Trophoblast cell (in vitro differentiated cells and primary cell): ENCODE results near the gene ARPC2.
A peak's percentile ranks its signal among the peaks of the same experiment; 100 is the strongest.

Source experiments
- DNase-seq, 2 donors: peaks; one replicate each; pipeline ENCODE4 v3.0.0-alpha.2; 2016
- H2AFZ ChIP-seq: 2 replicates; pipeline ENCODE4 v1.6.1; 2013; ENCODE audit warnings: low read length, moderate library complexity, mild to moderate bottlenecking; ENCODE audit not compliant: insufficient read depth, poor library complexity
- H2AK5ac ChIP-seq: 2 replicates; pipeline ENCODE4 v1.6.1; 2013; ENCODE audit warnings: mild to moderate bottlenecking, low read length
- H2BK120ac ChIP-seq: 2 replicates; pipeline ENCODE4 v1.6.1; 2013; ENCODE audit warnings: low read length, mild to moderate bottlenecking, moderate library complexity; ENCODE audit not compliant: insufficient read depth, poor library complexity
- H2BK12ac ChIP-seq: 2 replicates; pipeline ENCODE4 v1.6.1; 2013; ENCODE audit warnings: mild to moderate bottlenecking, low read length, moderate library complexity
- H2BK5ac ChIP-seq: 2 replicates; pipeline ENCODE4 v1.6.1; 2013; ENCODE audit warnings: low read length, low read depth, moderate library complexity, mild to moderate bottlenecking; ENCODE audit not compliant: poor library complexity
- H3K14ac ChIP-seq: 2 replicates; pipeline ENCODE4 v1.6.1; 2013; ENCODE audit warnings: mild to moderate bottlenecking, low read length
- H3K18ac ChIP-seq: 2 replicates; pipeline ENCODE4 v1.6.1; 2013; ENCODE audit warnings: mild to moderate bottlenecking, low read length
- H3K23ac ChIP-seq: 2 replicates; pipeline ENCODE4 v1.6.1; 2013; ENCODE audit warnings: low read length
- H3K27ac ChIP-seq: 2 replicates; pipeline ENCODE4 v1.5.1; 2013; ENCODE audit warnings: low read depth, mild to moderate bottlenecking, inconsistent platforms, low read length, moderate library complexity
- H3K27me3 ChIP-seq: 2 replicates; pipeline ENCODE4 v1.6.1; 2013; ENCODE audit warnings: inconsistent platforms, mild to moderate bottlenecking, low read length, moderate library complexity; ENCODE audit not compliant: insufficient read depth
- H3K36me3 ChIP-seq, 2 experiments: 1 replicate in 1 of 2; 2 replicates in 1 of 2; pipeline ENCODE4 v1.6.1; 2013; ENCODE audit warnings: low read length in 2 of 2, mild to moderate bottlenecking in 2 of 2, moderate library complexity in 1 of 2; ENCODE audit not compliant: insufficient read depth in 2 of 2, control insufficient read depth in 1 of 2
- H3K4ac ChIP-seq: 2 replicates; pipeline ENCODE4 v1.6.1; 2013; ENCODE audit warnings: low read depth, mild to moderate bottlenecking, low read length, moderate library complexity
- H3K4me1 ChIP-seq, 2 experiments: 1 replicate in 1 of 2; 2 replicates in 1 of 2; pipeline ENCODE4 v1.6.1; 2013; ENCODE audit warnings: low read length in 2 of 2, mild to moderate bottlenecking in 2 of 2, moderate library complexity in 1 of 2; ENCODE audit not compliant: insufficient read depth in 2 of 2, control insufficient read depth in 1 of 2
- H3K4me2 ChIP-seq: 2 replicates; pipeline ENCODE4 v1.6.1; 2013; ENCODE audit warnings: inconsistent platforms, mild to moderate bottlenecking, low read length, moderate library complexity
- H3K4me3 ChIP-seq: 2 replicates; pipeline ENCODE4 v1.5.1; 2013; ENCODE audit warnings: mild to moderate bottlenecking, low read depth, low read length, inconsistent platforms
- H3K79me1 ChIP-seq: one replicate; pipeline ENCODE4 v1.6.1; 2013; ENCODE audit warnings: low read length
- H3K79me2 ChIP-seq: 2 replicates; pipeline ENCODE4 v1.6.1; 2013; ENCODE audit warnings: low read length, mild to moderate bottlenecking; ENCODE audit not compliant: control insufficient read depth, insufficient read depth, poor library complexity
- H3K9ac ChIP-seq: 2 replicates; pipeline ENCODE4 v1.6.1; 2013; ENCODE audit warnings: mild to moderate bottlenecking, low read length
- H3K9me3 ChIP-seq: 2 replicates; pipeline ENCODE4 v1.6.1; 2013; ENCODE audit warnings: low read depth, mild to moderate bottlenecking, control low read depth, inconsistent platforms, low read length; ENCODE audit not compliant: insufficient read depth
- H4K12ac ChIP-seq: 2 replicates; pipeline ENCODE4 v1.6.1; 2013; ENCODE audit warnings: low read depth, mild to moderate bottlenecking, low read length, moderate library complexity
- H4K8ac ChIP-seq: 2 replicates; pipeline ENCODE4 v1.6.1; 2013; ENCODE audit warnings: low read depth, mild to moderate bottlenecking, low read length, moderate library complexity
- H4K91ac ChIP-seq: one replicate; pipeline ENCODE4 v1.6.1; 2013; ENCODE audit warnings: low read depth, mild to moderate bottlenecking, low read length, moderate library complexity
- WGBS: extraction: QIAGEN DNeasy Blood & Tissue Kit; methylation state at CpG from one replicate; pipeline ENCODE4 v1.1.7; 2013; ENCODE audit warnings: missing lambda C conversion rate; ENCODE audit not compliant: insufficient read length, insufficient coverage; ENCODE audit errors: extremely low coverage; 5-methylcytosine and 5-hydroxymethylcytosine counted together

The ARPC2 gene

GRCh38 chr2:218184331-218184730, 32.7 kb upstream of the ARPC2 start:
- Histone ChIP-seq H3K27me3 (no peaks in the 10 kb centered on the region), H3K79me2 (no peaks in the 10 kb centered on the region), H2AK5ac (no peak overlapping the region), H3K14ac (no peak overlapping the region), H3K9ac (no peak overlapping the region), H2BK5ac (no peak overlapping the region), H3K4me2 (no peak overlapping the region), H3K9me3 (no peaks in the 10 kb centered on the region), H3K36me3 (no peaks in the 10 kb centered on the region), H2AFZ (no peak overlapping the region), H3K79me1 (no peaks in the 10 kb centered on the region), H4K8ac (no peak overlapping the region), H3K23ac (no peak overlapping the region), H4K91ac (no peak overlapping the region), H4K12ac (no peak overlapping the region), H3K4me3 (no peak overlapping the region), H2BK120ac (no peak overlapping the region), H3K4me1 (peaks cover 0 to 2% of the 10 kb centered on the region in 2 experiments), H3K4ac (no peak overlapping the region), H3K27ac (no peak overlapping the region), H3K18ac (no peak overlapping the region), H2BK12ac (no peak overlapping the region)
- no CpG with 5 or more reads among the region's 1 CpG for WGBS
- no peak for DNase-seq

GRCh38 chr2:218186355-218186766, 30.6 kb upstream of the ARPC2 start:
- H3K79me1 ChIP-seq, result no peaks in the 10 kb centered on the region
- H4K91ac ChIP-seq, result no peak overlapping the region
- no peak overlapping the region for H4K8ac ChIP-seq
- no peak overlapping the region for H3K14ac ChIP-seq
- no peak overlapping the region for H3K9ac ChIP-seq
- H2BK5ac ChIP-seq, result no peak overlapping the region
- H3K79me2 ChIP-seq, result no peaks in the 10 kb centered on the region
- H3K4ac ChIP-seq, result no peak overlapping the region
- H3K4me2 ChIP-seq, result no peak overlapping the region
- no CpG with 5 or more reads among the region's 8 CpGs for WGBS
- H2BK120ac ChIP-seq, result no peak overlapping the region
- no peak overlapping the region for H2BK12ac ChIP-seq
- H3K27ac ChIP-seq, result no peak overlapping the region
- peak overlapping the region; percentile 37 for H2AFZ ChIP-seq
- no peaks in the 10 kb centered on the region for H3K36me3 ChIP-seq
- H3K27me3 ChIP-seq, result no peaks in the 10 kb centered on the region
- H3K4me3 ChIP-seq, result no peak overlapping the region
- no peaks in the 10 kb centered on the region for H3K9me3 ChIP-seq
- H2AK5ac ChIP-seq, result no peak overlapping the region
- peak; percentile 81 to 95 for DNase-seq
- H3K23ac ChIP-seq, result no peak overlapping the region
- no peak overlapping the region for H3K18ac ChIP-seq
- H4K12ac ChIP-seq, result no peak overlapping the region
- no peaks in the 10 kb centered on the region for H3K4me1 ChIP-seq

- Histone ChIP-seq H3K27me3 (no peaks in the 10 kb centered on the region), H4K8ac (no peak overlapping the region), H3K18ac (no peak overlapping the region), H2BK120ac (no peak overlapping the region), H4K91ac (no peak overlapping the region), H2BK12ac (no peak overlapping the region), H3K14ac (no peak overlapping the region), H3K4me1 (no peaks in the 10 kb centered on the region), H3K23ac (no peak overlapping the region), H4K12ac (no peak overlapping the region), H2AK5ac (no peak overlapping the region), H3K9me3 (no peaks in the 10 kb centered on the region), H3K4ac (no peak overlapping the region), H3K27ac (no peak overlapping the region), H2AFZ (no peak overlapping the region), H2BK5ac (no peak overlapping the region), H3K4me2 (no peak overlapping the region), H3K79me1 (no peaks in the 10 kb centered on the region), H3K9ac (no peak overlapping the region), H3K36me3 (no peaks in the 10 kb centered on the region), H3K79me2 (no peaks in the 10 kb centered on the region), H3K4me3 (no peak overlapping the region)
- no CpG with 5 or more reads among the region's 1 CpG for WGBS
- DNase-seq, result peak; percentile 99 to 100
Measured at GRCh38 chr2:218186876-218187275, 30.1 kb upstream of the ARPC2 start.

- H3K27me3 ChIP-seq, result no peaks in the 10 kb centered on the region
- H3K9ac ChIP-seq, result no peak overlapping the region
- H3K36me3 ChIP-seq, result no peaks in the 10 kb centered on the region
- H2AFZ ChIP-seq, result no peak overlapping the region
- no peak overlapping the region for H2AK5ac ChIP-seq
- H3K4me1 ChIP-seq, result no peaks in the 10 kb centered on the region
- no peaks in the 10 kb centered on the region for H3K9me3 ChIP-seq
- no peaks in the 10 kb centered on the region for H3K79me2 ChIP-seq
- H3K23ac ChIP-seq, result no peak overlapping the region
- H3K14ac ChIP-seq, result no peak overlapping the region
- H4K8ac ChIP-seq, result no peak overlapping the region
- H3K27ac ChIP-seq, result no peak overlapping the region
- no peak overlapping the region for H3K18ac ChIP-seq
- H3K4me3 ChIP-seq, result no peak overlapping the region
- no peak overlapping the region for H2BK12ac ChIP-seq
- no peak overlapping the region for H4K12ac ChIP-seq
- DNase-seq, result peak; percentile 89 to 96
- no peak overlapping the region for H2BK120ac ChIP-seq
- H4K91ac ChIP-seq, result no peak overlapping the region
- H3K4ac ChIP-seq, result no peak overlapping the region
- no peak overlapping the region for H3K4me2 ChIP-seq
- no peaks in the 10 kb centered on the region for H3K79me1 ChIP-seq
- no peak overlapping the region for H2BK5ac ChIP-seq
- WGBS, result no CpG with 5 or more reads among the region's 4 CpGs
Measured at GRCh38 chr2:218187296-218188015, 29.5 kb upstream of the ARPC2 start.
